SW 1271 (cell line): ENCODE data around the gene SAXO1.
"Not testable (repeated sequence)": the region's sequence is repeated elsewhere in the genome, so short reads cannot be mapped to it uniquely, and the experiment has no call there.

ENCODE experiments used
- DNase-seq, 2 experiments: peaks; one replicate each; lab custom pipeline; 2025; lab: John Stamatoyannopoulos, UW

SAXO1 gene

DNA sequence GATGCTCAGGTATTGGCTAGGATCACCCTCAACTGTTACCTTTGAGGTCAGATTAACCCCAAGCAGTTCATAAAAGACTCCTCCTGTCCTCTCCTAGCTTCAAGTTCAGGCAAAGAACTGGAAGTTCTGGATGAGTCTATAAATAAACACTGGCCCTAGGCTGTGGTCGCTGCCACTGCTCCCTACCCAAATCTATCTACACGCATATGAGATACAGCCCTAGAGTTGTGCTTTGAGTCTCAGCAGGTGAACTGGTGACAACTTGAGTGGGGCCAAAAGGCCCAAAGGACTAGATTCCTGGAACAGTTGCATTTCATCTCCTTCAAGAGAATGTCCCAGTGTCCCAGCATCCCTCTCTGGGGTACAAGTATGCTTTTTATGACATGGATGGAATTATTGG is 62.6 kb downstream of the SAXO1 start:
- DNase-seq = no peak

- no peak for DNase-seq
Observed at GRCh38 chr9:18969128-18969527, 63.9 kb downstream of the SAXO1 start.

DNA sequence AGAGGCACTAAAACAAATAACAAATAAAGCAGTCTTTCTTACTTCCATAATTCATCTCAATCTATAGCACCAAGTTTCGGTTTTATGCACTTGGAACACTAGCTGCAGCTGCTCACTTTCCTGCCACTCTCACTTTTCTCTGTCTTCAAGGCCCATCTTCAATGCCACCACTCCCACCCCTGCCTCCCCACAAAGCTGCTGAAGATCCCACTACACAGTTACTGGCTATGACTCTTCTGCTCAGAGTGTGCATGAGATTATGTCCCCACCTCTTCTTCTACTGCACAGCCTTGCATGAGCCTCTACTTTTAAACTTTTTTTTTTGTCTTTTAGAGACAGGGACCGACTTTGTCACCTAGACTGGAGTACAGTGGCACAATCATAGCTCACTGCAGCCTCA is 77.4 kb downstream of the SAXO1 start:
- DNase-seq = no peak

- no peak for DNase-seq
Observed at GRCh38 chr9:18951936-18952335, 81.1 kb downstream of the SAXO1 start.

DNA sequence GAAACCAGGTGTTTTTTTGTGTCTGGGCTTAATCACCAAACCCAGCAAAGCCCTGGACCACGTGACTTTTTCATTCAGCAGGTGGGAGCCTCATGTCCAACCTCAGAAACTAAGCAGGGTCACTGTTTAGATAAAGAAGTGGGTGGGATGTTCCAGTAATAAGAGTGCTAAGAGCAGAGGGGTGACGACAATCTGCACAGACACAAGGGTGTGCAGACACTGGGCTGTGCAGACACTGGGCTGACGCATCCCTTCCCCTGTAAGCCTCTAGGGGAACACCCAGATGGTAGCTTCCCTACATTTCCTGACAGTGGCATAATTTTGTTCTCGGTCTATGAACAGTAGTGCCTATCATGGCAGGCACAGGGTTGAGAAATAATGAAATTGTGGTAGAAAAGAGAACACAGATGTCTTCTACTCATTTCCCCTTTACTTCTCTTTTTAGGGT is 85.1 kb downstream of the SAXO1 start:
- DNase-seq = no peak

DNA sequence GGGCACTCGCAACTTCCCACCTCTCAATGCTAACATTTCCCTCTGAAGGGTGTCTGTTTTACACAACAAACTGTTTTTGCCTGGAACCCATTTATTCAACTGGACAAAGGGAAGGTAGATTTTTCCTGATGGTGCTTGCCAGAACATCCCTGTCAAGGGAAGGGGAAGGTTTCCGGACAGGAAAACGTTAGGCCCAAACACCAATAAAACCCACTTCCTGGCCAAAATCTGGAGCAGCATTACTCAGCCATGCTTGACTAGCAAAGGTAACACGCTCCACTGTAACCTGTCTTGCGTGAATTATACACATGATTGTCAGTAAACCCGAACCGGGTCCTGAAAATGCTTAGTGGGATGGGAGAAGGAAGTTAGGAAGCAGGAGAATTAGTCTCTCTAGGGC is 90.2 kb downstream of the SAXO1 start:
- no peak for DNase-seq

- no peak for DNase-seq
Observed at GRCh38 chr9:18941060-18941740, 91.8 kb downstream of the SAXO1 start.

- no peak for DNase-seq
Observed at GRCh38 chr9:18939943-18940342, 93.1 kb downstream of the SAXO1 start.

DNA sequence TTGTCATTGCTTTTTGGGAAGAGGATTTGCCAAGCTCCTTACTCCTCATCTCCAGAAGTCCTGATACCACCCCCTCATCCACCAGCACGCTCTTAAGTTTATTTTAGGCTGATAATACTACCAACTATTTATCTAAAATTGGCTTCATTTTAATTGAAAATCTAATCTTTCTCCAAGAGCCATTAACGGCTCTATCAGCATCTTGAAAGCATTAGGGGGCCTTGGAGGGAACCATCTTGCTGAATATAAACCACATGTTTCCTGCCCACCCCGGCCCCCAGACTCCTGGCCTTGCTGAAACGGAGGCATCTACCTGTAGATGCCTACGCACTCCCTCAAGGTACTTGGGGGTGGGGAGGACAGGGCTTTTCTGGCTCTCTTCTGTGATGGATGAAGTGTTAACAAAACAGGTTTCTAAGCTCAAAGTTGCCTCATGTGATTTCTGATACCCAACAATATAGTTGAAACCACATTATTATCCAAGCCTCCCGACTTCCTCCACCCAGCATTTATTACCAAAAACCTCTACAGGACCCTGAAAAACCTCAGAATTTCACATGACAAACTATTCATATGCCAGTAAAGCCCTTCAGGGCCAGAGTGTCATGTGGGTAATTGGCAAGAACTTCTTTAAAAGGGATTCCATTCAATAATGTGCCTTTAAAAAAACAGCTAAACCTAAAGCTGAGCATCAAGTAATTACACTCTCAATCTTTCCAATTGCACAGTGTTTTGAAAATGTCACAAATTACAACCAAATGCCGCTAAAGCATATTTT is 96.7 kb downstream of the SAXO1 start:
- DNase-seq = no peak

DNA sequence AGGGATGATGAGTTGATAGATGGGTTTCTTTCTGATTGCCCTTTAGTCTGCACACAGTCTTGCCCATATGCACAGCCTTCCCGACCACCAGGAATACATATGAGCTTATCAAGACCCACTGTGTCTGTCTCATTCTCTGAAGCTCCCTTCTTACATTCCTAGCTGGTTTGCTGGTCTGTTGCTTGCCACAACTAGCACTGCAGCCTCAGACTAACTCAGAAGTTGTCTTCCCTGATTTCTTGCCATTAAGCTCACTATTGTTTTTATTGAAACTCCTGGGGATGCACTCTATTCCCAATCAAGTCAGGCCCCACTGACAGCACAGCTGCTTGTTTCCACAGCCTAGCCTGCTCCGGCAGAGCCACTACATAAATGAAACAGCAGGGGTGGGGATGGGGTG is 97.5 kb downstream of the SAXO1 start:
- no peak for DNase-seq

GRCh38 chr9:18930611-18931010 is 102.4 kb downstream of the SAXO1 start:
- not testable (repeated sequence) for DNase-seq

GRCh38 chr9:18928711-18929110 is 104.3 kb downstream of the SAXO1 start:
- DNase-seq = no peak

DNA sequence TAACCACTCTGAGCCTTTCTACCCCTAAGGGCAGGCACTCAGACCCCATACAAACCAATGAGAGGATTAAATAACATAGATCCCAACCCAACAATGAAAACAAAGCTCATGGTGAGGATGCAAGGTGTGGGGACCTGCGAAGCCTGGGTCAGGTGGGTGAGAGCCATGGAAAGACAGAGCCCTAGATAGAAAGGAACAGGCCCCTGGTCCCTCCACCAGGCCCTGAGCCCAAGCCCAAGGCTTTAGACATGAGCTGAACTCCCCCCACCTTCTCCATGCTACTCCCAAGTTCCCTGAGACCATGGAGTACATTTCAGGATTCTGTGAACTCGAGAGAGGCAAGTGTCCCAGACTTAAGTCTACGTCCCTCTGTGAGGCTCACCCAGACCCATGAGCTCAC is 106.5 kb downstream of the SAXO1 start:
- DNase-seq = no peak

DNA sequence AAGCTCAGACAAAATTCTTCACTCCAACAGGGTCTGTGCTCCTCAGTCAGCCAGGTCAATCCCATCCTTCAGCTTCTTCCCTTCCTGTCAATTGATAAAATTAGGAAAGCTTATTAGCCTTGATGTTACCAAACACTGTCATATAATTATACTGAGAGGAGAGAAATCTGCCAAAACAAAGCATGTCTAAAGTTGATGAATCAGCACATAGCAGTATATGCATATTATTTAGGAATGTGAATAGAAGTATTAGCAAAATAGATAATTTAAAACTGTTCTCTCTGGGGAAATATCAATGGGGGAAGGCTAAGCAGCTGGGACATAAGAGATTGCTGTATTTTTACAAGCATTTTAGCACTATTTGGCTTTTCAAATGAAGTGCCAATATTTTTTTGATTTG is 107.1 kb downstream of the SAXO1 start:
- no peak for DNase-seq

GRCh38 chr9:18923671-18924430 is 109.2 kb downstream of the SAXO1 start:
- no peak for DNase-seq

- DNase-seq = no peak
Observed at GRCh38 chr9:18923167-18923566, 109.8 kb downstream of the SAXO1 start.

- DNase-seq = no peak
Observed at GRCh38 chr9:18922161-18922885, 110.7 kb downstream of the SAXO1 start.

- DNase-seq = no peak
Observed at GRCh38 chr9:18921366-18922075, 111.5 kb downstream of the SAXO1 start.

DNA sequence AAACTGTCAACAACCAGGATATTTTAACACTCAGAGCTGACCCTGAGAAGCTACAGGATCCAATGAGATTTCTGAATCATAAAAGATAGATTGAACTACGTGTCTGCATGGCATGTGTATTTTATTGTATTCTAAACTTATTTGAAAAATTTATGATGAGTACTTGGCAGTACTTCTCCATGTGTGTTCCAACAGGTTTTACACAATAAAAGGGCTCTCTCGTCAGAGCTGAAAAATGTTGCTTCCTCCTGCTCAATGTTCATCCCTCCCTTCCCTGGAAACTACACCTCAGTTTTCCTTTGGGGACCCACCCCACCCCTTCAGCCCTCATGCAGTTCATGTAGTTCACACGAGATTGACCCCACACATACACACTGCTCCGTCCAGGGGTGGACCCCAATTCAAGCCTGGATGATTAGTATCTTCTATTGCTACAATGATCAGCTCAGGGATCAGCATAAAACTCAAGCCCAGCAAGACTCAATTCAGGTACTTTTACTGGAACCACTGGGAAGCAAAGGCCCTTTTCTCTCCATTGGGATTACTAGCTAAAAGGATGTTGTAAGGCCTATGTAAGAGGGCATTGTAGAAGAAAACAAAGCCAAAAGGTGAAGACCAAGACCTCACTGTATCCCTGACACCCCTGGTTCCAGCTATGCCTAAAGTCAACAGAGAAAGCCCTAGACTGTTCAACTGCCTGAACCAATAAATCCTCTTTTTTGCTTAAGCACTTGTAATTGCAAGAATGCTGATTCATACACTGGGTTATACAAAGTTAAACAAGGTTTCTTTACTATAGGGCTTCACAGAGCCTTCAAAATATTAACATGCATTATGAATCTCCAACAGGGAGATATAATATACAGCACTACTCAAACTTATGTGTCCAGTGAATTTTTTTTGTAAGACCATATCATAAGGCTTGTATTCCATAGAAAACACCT is 112.6 kb downstream of the SAXO1 start:
- no peak for DNase-seq

DNA sequence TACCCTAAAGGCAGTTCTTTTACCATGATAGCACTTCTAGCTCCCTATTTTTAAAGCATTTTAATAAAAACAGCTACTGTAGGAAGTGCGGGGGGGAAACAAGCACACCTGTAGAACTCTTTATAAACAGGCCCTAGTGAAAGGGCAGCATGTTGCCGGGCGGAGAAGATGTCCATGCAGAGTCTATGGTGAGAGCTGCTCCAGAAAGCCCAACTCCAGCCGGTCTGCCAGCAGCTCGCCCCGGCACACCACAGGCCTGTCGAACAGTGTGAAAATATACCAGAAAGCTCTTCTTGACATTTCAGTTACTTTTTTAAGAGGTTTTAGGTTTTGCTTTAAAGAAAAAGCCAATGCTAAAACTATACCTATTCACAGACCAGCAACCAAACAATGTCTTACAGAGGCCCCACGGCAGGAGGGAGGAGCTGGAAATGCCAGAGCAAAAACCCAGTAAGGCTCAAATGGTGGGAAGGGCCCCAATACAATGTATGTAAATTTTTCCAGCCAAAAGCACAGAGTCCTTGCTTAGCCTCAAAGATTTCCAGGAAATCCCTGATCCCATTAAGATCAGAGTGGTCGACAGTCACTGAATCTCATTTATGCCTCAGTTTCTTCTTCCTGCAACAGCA is 121.2 kb downstream of the SAXO1 start:
- DNase-seq = no peak
